ENCODE measurements around the gene GRIP1.

The GRIP1 gene

DNA sequence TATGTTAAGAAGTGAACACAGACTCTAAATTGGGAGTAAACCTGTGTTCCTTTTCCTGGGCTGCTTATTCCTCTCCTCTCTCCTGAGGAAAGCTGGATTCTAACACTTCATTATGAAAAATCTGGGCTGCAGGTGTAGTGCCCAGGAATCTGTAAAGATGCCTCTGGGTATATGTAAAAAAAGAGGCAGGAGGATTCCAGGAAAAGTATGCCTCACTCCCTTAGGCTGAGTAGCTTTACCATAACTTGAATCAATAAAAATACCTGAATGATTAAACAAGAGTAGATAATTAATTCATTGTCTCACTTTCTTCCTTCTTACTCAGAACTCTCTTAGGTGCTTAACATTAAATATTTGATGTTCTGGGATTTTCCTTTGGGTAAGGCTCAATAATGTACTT, 185.1 kb downstream of the GRIP1 start:
- TF ChIP-seq CTCF (IDR thresholded peaks at IDR 0.05; ENCODE audit: low read depth, low read length): no peak
- Histone ChIP-seq H3K4me3 (ENCODE audit: low read depth, low read length) (no peak overlapping the region), H3K4me1 (no peaks in the 10 kb centered on the region), H3K36me3 (no peaks in the 10 kb centered on the region), H3K9me3 (no peaks in the 10 kb centered on the region), H3K27me3 (no peaks in the 10 kb centered on the region; the same call in 1 of the 2 replicates)
- no peak for DNase-seq

GRCh38 chr12:66491853-66492252, 187.0 kb downstream of the GRIP1 start:
- Histone ChIP-seq H3K36me3 (no peaks in the 10 kb centered on the region), H3K9me3 (no peaks in the 10 kb centered on the region), H3K27me3 (no peaks in the 10 kb centered on the region; the same call in 1 of the 2 replicates), H3K4me3 (ENCODE audit: low read depth, low read length) (no peak overlapping the region), H3K4me1 (no peaks in the 10 kb centered on the region)
- no peak for TF ChIP-seq CTCF (IDR thresholded peaks at IDR 0.05; ENCODE audit: low read depth, low read length)
- DNase-seq: no peak

- Histone ChIP-seq H3K36me3 (no peaks in the 10 kb centered on the region), H3K4me1 (no peaks in the 10 kb centered on the region), H3K27me3 (no peaks in the 10 kb centered on the region), H3K9me3 (no peaks in the 10 kb centered on the region), H3K4me3 (ENCODE audit: low read depth, low read length) (no peak overlapping the region)
- no peak for TF ChIP-seq CTCF (IDR thresholded peaks at IDR 0.05; ENCODE audit: low read depth, low read length)
- no peak for DNase-seq
Observed at GRCh38 chr12:66482351-66483203, 196.3 kb downstream of the GRIP1 start.

DNA sequence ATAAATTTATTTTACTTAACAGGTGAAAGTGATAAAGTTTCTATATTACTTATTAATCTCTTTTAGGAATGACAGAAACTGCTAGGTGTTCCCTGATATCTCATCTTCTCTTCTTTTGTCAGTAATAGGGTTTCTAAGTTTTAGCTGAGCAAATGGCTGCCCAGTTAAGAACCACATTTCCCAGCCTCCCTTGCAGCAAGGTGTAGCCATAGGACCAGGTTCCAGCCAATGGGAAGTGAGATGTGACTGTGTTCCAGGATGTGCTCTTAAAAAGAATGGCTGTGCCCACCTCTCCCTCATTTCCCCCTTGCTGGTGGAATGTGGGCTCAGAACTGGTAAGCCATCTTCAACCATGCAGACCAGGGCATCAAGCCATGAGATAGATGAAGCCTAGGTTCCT, 210.9 kb downstream of the GRIP1 start:
- H3K9me3 ChIP-seq: no peaks in the 10 kb centered on the region
- H3K36me3 ChIP-seq: no peaks in the 10 kb centered on the region
- no peak overlapping the region for H3K4me3 ChIP-seq (ENCODE audit: low read depth, low read length)
- no peak for TF ChIP-seq CTCF (IDR thresholded peaks at IDR 0.05; ENCODE audit: low read depth, low read length)
- H3K27me3 ChIP-seq: no peaks in the 10 kb centered on the region
- no peaks in the 10 kb centered on the region for H3K4me1 ChIP-seq
- no peak for DNase-seq

- DNase-seq: no peak
- no peak for TF ChIP-seq CTCF (IDR thresholded peaks at IDR 0.05; ENCODE audit: low read depth, low read length)
Observed at GRCh38 chr12:66461331-66461730, 217.5 kb downstream of the GRIP1 start.

GRCh38 chr12:66459944-66460482, 218.9 kb downstream of the GRIP1 start:
- Histone ChIP-seq H3K9me3 (no peaks in the 10 kb centered on the region), H3K27me3 (no peaks in the 10 kb centered on the region; the same call in 1 of the 2 replicates), H3K4me1 (no peaks in the 10 kb centered on the region), H3K4me3 (ENCODE audit: low read depth, low read length) (no peak overlapping the region), H3K36me3 (no peaks in the 10 kb centered on the region)
- no peak for DNase-seq
- TF ChIP-seq CTCF (IDR thresholded peaks at IDR 0.05; ENCODE audit: low read depth, low read length): no peak

More at GRCh38 chr12:66461331-66461730, 217.5 kb downstream of the GRIP1 start:
- H3K4me1 ChIP-seq: no peaks in the 10 kb centered on the region
- no peak overlapping the region for H3K4me3 ChIP-seq (ENCODE audit: low read depth, low read length)
- no peaks in the 10 kb centered on the region; the same call in 1 of the 2 replicates for H3K27me3 ChIP-seq
- no peaks in the 10 kb centered on the region for H3K9me3 ChIP-seq
- no peaks in the 10 kb centered on the region for H3K36me3 ChIP-seq

Data from BE2C (cell line).